H1 (cell line): ENCODE data around the gene PRKAR2B. TPM values are rescaled to one million over a fixed set of nuclear protein-coding genes. Genes with fewer than 3 reads are reported as not detected.

ENCODE experiments used
- CTCF ChIA-PET: fragments of 300-600 bp; sonication (Branson Sonifier 250); formaldehyde crosslinking; loops from one replicate; lab custom pipeline; 2021; ENCODE audit not compliant: partially characterized antibody; lab: Charles Lee
- POLR2A ChIA-PET: fragments of 300-600 bp; sonication (Branson Sonifier 250); formaldehyde crosslinking; loops from one replicate; lab custom pipeline; 2021; ENCODE audit warnings: inconsistent platforms; ENCODE audit not compliant: partially characterized antibody; lab: Charles Lee
- DNase-seq, 2 experiments: peaks; one replicate each; pipeline versions ENCODE4 v3.0.0 to v3.0.0-alpha.2; 2010 to 2022; ENCODE audit warnings: low spot score in 2 of 2, low read depth in 1 of 2, mixed read lengths in 1 of 2
- FAIRE-seq: peaks from 2 replicates; lab custom pipeline; 2011; peaks lifted over from hg19 to GRCh38; lab: Jason Lieb, UNC
- H2AFZ ChIP-seq: 2 replicates; pipeline ENCODE4 v1.8.1; 2012; ENCODE audit warnings: low read length, inconsistent platforms
- H2AK5ac ChIP-seq: 2 replicates; pipeline ENCODE4 v1.6.1; 2013; ENCODE audit warnings: low read depth, low read length
- H2BK120ac ChIP-seq: replicated peaks from 2 replicates; pipeline ENCODE3; 2013; ENCODE audit warnings: low read depth, low read length, inconsistent platforms
- H2BK12ac ChIP-seq: 2 replicates; pipeline ENCODE4 v1.6.1; 2013; ENCODE audit warnings: low read depth, low read length
- H2BK15ac ChIP-seq: 2 replicates; pipeline ENCODE4 v1.6.1; 2013; ENCODE audit warnings: low read length
- H2BK20ac ChIP-seq: 2 replicates; pipeline ENCODE4 v1.6.1; 2013; ENCODE audit warnings: low read length
- H2BK5ac ChIP-seq: 2 replicates; pipeline ENCODE4 v1.6.1; 2013; ENCODE audit warnings: low read depth, low read length
- H3K14ac ChIP-seq: 2 replicates; pipeline ENCODE4 v1.6.1; 2013; ENCODE audit warnings: inconsistent platforms; ENCODE audit not compliant: insufficient read length
- H3K18ac ChIP-seq: 2 replicates; pipeline ENCODE4 v1.6.1; 2013; ENCODE audit warnings: low read length; ENCODE audit errors: extremely low read depth
- H3K23ac ChIP-seq: 2 replicates; pipeline ENCODE4 v1.6.1; 2013; ENCODE audit warnings: inconsistent platforms; ENCODE audit not compliant: insufficient read length
- H3K23me2 ChIP-seq: 2 replicates; pipeline ENCODE4 v1.6.1; 2013; ENCODE audit warnings: low read depth, low read length
- H3K27ac ChIP-seq: 2 replicates; pipeline ENCODE4 v1.6.1; 2011; ENCODE audit warnings: low read depth, low read length, inconsistent platforms
- H3K27me3 ChIP-seq, 4 experiments: replicated peaks in 1 of 4; 1 replicate in 1 of 4; 2 replicates in 3 of 4; pipeline versions ENCODE4 v1.6.1 to v1.8.1; 2011 to 2013; ENCODE audit warnings: low read length in 3 of 4, mild to moderate bottlenecking in 3 of 4, inconsistent platforms in 2 of 4, mixed read lengths in 2 of 4, moderate library complexity in 1 of 4; ENCODE audit not compliant: control insufficient read depth in 3 of 4, insufficient read depth in 3 of 4; ENCODE audit errors: extremely low read depth in 1 of 4
- H3K36me3 ChIP-seq, 4 experiments: 2 replicates each; pipeline versions ENCODE4 v1.6.1 to v1.8.1; 2011 to 2013; ENCODE audit warnings: mild to moderate bottlenecking in 4 of 4, low read length in 3 of 4, moderate library complexity in 2 of 4, control low read depth in 1 of 4, inconsistent platforms in 1 of 4; ENCODE audit not compliant: insufficient read depth in 4 of 4, control insufficient read depth in 2 of 4
- H3K4ac ChIP-seq: replicated peaks from 2 replicates; pipeline ENCODE3; 2013; ENCODE audit warnings: low read length, low read depth, mixed read lengths, inconsistent platforms; ENCODE audit not compliant: insufficient read length
- H3K4me1 ChIP-seq, 4 experiments: replicated peaks in 1 of 4; 1 replicate in 1 of 4; 2 replicates in 3 of 4; pipeline versions ENCODE4 v1.6.1 to v1.8.1; 2011 to 2013; ENCODE audit warnings: low read length in 3 of 4, inconsistent platforms in 2 of 4, mixed read lengths in 1 of 4; ENCODE audit not compliant: insufficient read depth in 4 of 4, control insufficient read depth in 3 of 4
- H3K4me2 ChIP-seq, 2 experiments: 2 replicates each; pipeline versions ENCODE4 v1.6.1 to v1.8.1; 2011 to 2013; ENCODE audit warnings: low read depth in 2 of 2, low read length in 2 of 2, control low read depth in 1 of 2, inconsistent platforms in 1 of 2, mild to moderate bottlenecking in 1 of 2; ENCODE audit not compliant: insufficient read depth in 1 of 2
- H3K4me3 ChIP-seq, 4 experiments: fragments of 200-600, 300-600 bp in 1 of 4; sonication (generic), shearing (Covaris generic), sonication (Bioruptor Twin) in 1 of 4; 2 replicates each; pipeline versions ENCODE4 v1.5.1 to v1.8.1; 2011 to 2016; ENCODE audit warnings: low read length in 4 of 4, low read depth in 3 of 4, control low read depth in 2 of 4, inconsistent platforms in 2 of 4, mild to moderate bottlenecking in 2 of 4, mixed read lengths in 1 of 4, moderate library complexity in 1 of 4; ENCODE audit not compliant: insufficient read depth in 2 of 4; ENCODE audit errors: extremely low read depth in 1 of 4
- H3K56ac ChIP-seq: replicated peaks from 2 replicates; pipeline ENCODE3; 2013; ENCODE audit warnings: low read depth, mild to moderate bottlenecking, mixed read lengths, low read length, inconsistent platforms; ENCODE audit not compliant: insufficient read length
- H3K79me1 ChIP-seq: 2 replicates; pipeline ENCODE4 v1.6.1; 2013; ENCODE audit warnings: low read depth, low read length, control low read depth
- H3K79me2 ChIP-seq, 2 experiments: 2 replicates each; pipeline versions ENCODE4 v1.6.1 to v1.8.1; 2012 to 2013; ENCODE audit warnings: low read length in 2 of 2, mild to moderate bottlenecking in 2 of 2, inconsistent platforms in 1 of 2; ENCODE audit not compliant: insufficient read depth in 2 of 2, control insufficient read depth in 1 of 2
- H3K9ac ChIP-seq, 4 experiments: replicated peaks in 1 of 4; 1 replicate in 1 of 4; 2 replicates in 3 of 4; pipeline versions ENCODE4 v1.6.1 to v1.8.1; 2011 to 2013; ENCODE audit warnings: low read depth in 3 of 4, low read length in 3 of 4, control low read depth in 2 of 4, mild to moderate bottlenecking in 2 of 4, moderate library complexity in 2 of 4, inconsistent platforms in 1 of 4; ENCODE audit errors: extremely low read depth in 1 of 4
- H3K9me3 ChIP-seq, 2 experiments: 2 replicates each; pipeline versions ENCODE4 v1.6.1 to v1.8.1; 2012 to 2013; ENCODE audit warnings: mild to moderate bottlenecking in 2 of 2, moderate library complexity in 2 of 2, control low read depth in 1 of 2, inconsistent platforms in 1 of 2, low read depth in 1 of 2, low read length in 1 of 2, mixed read lengths in 1 of 2; ENCODE audit not compliant: insufficient read depth in 2 of 2
- H4K20me1 ChIP-seq, 2 experiments: replicated peaks in 1 of 2; 2 replicates each; pipeline versions ENCODE3 to v1.8.1; 2011 to 2013; ENCODE audit warnings: inconsistent platforms in 2 of 2, low read length in 2 of 2, mild to moderate bottlenecking in 1 of 2; ENCODE audit not compliant: insufficient read depth in 2 of 2, control insufficient read depth in 1 of 2
- H4K5ac ChIP-seq: 2 replicates; pipeline ENCODE4 v1.6.1; 2013; ENCODE audit warnings: low read length, low read depth, mixed read lengths, inconsistent platforms; ENCODE audit not compliant: insufficient read length
- H4K8ac ChIP-seq: 2 replicates; pipeline ENCODE4 v1.8.0; 2013; ENCODE audit warnings: mild to moderate bottlenecking, moderate library complexity, low read length, inconsistent platforms; ENCODE audit not compliant: insufficient read depth; ENCODE audit errors: extremely low read depth
- H4K91ac ChIP-seq: replicated peaks from 2 replicates; pipeline ENCODE3; 2013; ENCODE audit warnings: low read length, mixed read lengths, inconsistent platforms; ENCODE audit not compliant: insufficient read length
- ATF2 ChIP-seq: IDR thresholded peaks from 2 replicates; pipeline ENCODE4 v1.6.1; 2012; ENCODE audit warnings: low read length, inconsistent platforms
- BCL11A ChIP-seq, 2 experiments: IDR thresholded peaks; one replicate each; pipeline ENCODE4 v1.6.1; 2011; ENCODE audit warnings: low read depth in 2 of 2, low read length in 2 of 2, mild to moderate bottlenecking in 2 of 2
- BRCA1 ChIP-seq: IDR thresholded peaks from 2 replicates; pipeline ENCODE4 v1.6.1; 2012; ENCODE audit warnings: low read depth, low read length, improper control_type of control experiment
- CBX5 ChIP-seq: fragments of 300-800, 300-1000 bp; sonication (generic); IDR thresholded peaks from 2 replicates; pipeline ENCODE4 v1.7.1; 2016; ENCODE audit warnings: antibody characterized with exemption, low read length, low read depth
- CHD1 ChIP-seq: IDR thresholded peaks from 2 replicates; pipeline ENCODE4 v1.6.1; 2012; ENCODE audit warnings: low read depth, low read length, improper control_type of control experiment
- EGR1 ChIP-seq: IDR thresholded peaks from 2 replicates; pipeline ENCODE4 v1.6.1; 2011; ENCODE audit warnings: low read depth, low read length, borderline replicate concordance
- JUND ChIP-seq: IDR thresholded peaks from 2 replicates; pipeline ENCODE4 v1.6.1; 2011; ENCODE audit warnings: mild to moderate bottlenecking, improper control_type of control experiment, low read length
- NANOG ChIP-seq: IDR thresholded peaks from 2 replicates; pipeline ENCODE4 v1.6.1; 2011; ENCODE audit warnings: low read length, low read depth, mild to moderate bottlenecking, inconsistent platforms; ENCODE audit not compliant: insufficient read depth, poor library complexity, severe bottlenecking
- NRF1 ChIP-seq: IDR thresholded peaks from 2 replicates; pipeline ENCODE4 v1.6.1; 2011; ENCODE audit warnings: mild to moderate bottlenecking, low read depth, low read length, improper control_type of control experiment
- RBBP5 ChIP-seq: IDR thresholded peaks from 2 replicates; pipeline ENCODE4 v1.7.1; 2012; ENCODE audit warnings: low read depth, mild to moderate bottlenecking, inconsistent platforms, low read length, moderate library complexity, borderline replicate concordance
- SIN3A ChIP-seq, 2 experiments: IDR thresholded peaks in 1 of 2; conservative IDR thresholded peaks in 1 of 2; 2 replicates each; pipeline ENCODE4 v1.6.1; 2011 to 2012; ENCODE audit warnings: low read length in 2 of 2, improper control_type of control experiment in 1 of 2, low read depth in 1 of 2, mild to moderate bottlenecking in 1 of 2
- SIRT6 ChIP-seq: IDR thresholded peaks from one replicate; pipeline ENCODE4 v1.7.1; 2012; ENCODE audit warnings: low read length, inconsistent platforms
- WGBS, 2 experiments: shearing (Covaris generic) in 1 of 2; methylation state at CpG; one replicate each; pipeline versions ENCODE4 v1.1.6 to v1.1.7; 2013 to 2015; ENCODE audit warnings: low lambda C conversion rate in 2 of 2, mixed read lengths in 2 of 2, inconsistent platforms in 1 of 2, low coverage in 1 of 2, missing lambda C conversion rate in 1 of 2; ENCODE audit not compliant: insufficient replicate concordance in 2 of 2, insufficient coverage in 1 of 2, insufficient read length in 1 of 2; ENCODE audit errors: extremely low coverage in 1 of 2, missing lambda C conversion rate in 1 of 2; 5-methylcytosine and 5-hydroxymethylcytosine counted together
- polyA plus RNA-seq, 7 experiments: library from polyadenylated mRNA; depleted of rRNA in 3 of 7; stranded (reverse) in 5 of 7; unstranded in 2 of 7; fragments of >200 nt in 5 of 7; fragments of 200-250 nt in 2 of 7; gene quantifications; 1 replicate in 5 of 7; 2 replicates in 1 of 7; 4 replicates in 1 of 7; pipeline versions ENCODE4 v1.2.1 to v1.2.3, GENCODE V29; 2011 to 2013; ENCODE audit warnings: missing spikeins in 2 of 7, mixed read lengths in 2 of 7
- total RNA-seq: library from RNA; stranded (reverse); fragmentation: NEBNext Ultra II Directional; extraction: Animal tissue kit (Norgen Biotek cat#: 25700); gene quantifications from 2 replicates; pipeline ENCODE4 v1.2.1, GENCODE V29; 2021

PRKAR2B gene
- total and polyA plus RNA-seq, 2 of the 8 experiments (the other 6 are each of a cell fraction or from before 2014, with no cell fraction given): 10.4 to 37.0 TPM

GRCh38 chr7:107090457-107090856 is 46.0 kb downstream of the PRKAR2B start:
- Histone ChIP-seq H2BK12ac (no peak overlapping the region), H3K79me1 (peaks cover 2% of the 10 kb centered on the region), H2BK120ac (no peak overlapping the region), H3K4me3 (no peak overlapping the region), H3K9me3 (no peaks in the 10 kb centered on the region), H3K79me2 (peaks cover 0 to 2% of the 10 kb centered on the region in 2 experiments; a peak in 1 of 4 replicates), H3K23me2 (no peaks in the 10 kb centered on the region; the same call in 1 of the 2 replicates), H4K8ac (no peak overlapping the region), H3K4me2 (peak overlapping the region in 1 of 2 experiments; percentile 13; a peak in 2 of 4 replicates), H3K4ac (no peak overlapping the region), H4K5ac (no peak overlapping the region), H2AK5ac (no peak overlapping the region), H3K36me3 (no peaks in the 10 kb centered on the region), H3K14ac (no peak overlapping the region), H3K18ac (no peak overlapping the region), H3K56ac (no peak overlapping the region), H3K27ac (no peak overlapping the region), H4K20me1 (no peaks in the 10 kb centered on the region), H2AFZ (no peak overlapping the region), H4K91ac (no peak overlapping the region), H2BK20ac (no peak overlapping the region), H3K4me1 (peaks cover 0 to 7% (median 3%) of the 10 kb centered on the region in 4 experiments; a peak in 2 of 7 replicates), H2BK5ac (no peak overlapping the region), H2BK15ac (no peak overlapping the region), H3K9ac (no peak overlapping the region; a peak in 1 of 7 replicates), H3K27me3 (no peaks in the 10 kb centered on the region), H3K23ac (no peak overlapping the region)
- CTCF ChIA-PET: interaction anchor here (0.6 to 2.1 kb wide), 7 partner anchors 10 to 722 kb away, joined by 3 to 5 read pairs (median 4); no protein-coding TSS in a partner anchor
- POLR2A ChIA-PET: interaction anchor here (0.7 to 0.9 kb wide), 2 partner anchors 13 to 638 kb away, joined by 3 read pairs; no protein-coding TSS in a partner anchor
- FAIRE-seq (peak; percentile 75), DNase-seq (no peak)
- 27% methylated on average over 2 of the region's 2 CpGs; no CpG with 5 or more reads in 1 of the 2 experiments for WGBS, 2 experiments
- TF ChIP-seq CBX5 (no peak), BRCA1 (no peak), ATF2 (no peak), SIN3A (conservative IDR thresholded peaks at IDR 0.05 in 1 of 2, IDR thresholded peaks at IDR 0.05 in 1 of 2; ENCODE audit: low read depth in 1 of 2, low read length in 2 of 2) (no peak), NRF1 (no peak), CHD1 (no peak), EGR1 (no peak), SIRT6 (no peak), NANOG (no peak), BCL11A (IDR thresholded peaks at IDR 0.05; ENCODE audit: low read depth in 2 of 2, low read length in 2 of 2) (no peak), RBBP5 (no peak), JUND (no peak)
